ENCODE results near the gene UTP25.
"Not testable (repeated sequence)": the region's sequence is repeated elsewhere in the genome, so short reads cannot be mapped to it uniquely, and the experiment has no call there.

The UTP25 gene

DNA sequence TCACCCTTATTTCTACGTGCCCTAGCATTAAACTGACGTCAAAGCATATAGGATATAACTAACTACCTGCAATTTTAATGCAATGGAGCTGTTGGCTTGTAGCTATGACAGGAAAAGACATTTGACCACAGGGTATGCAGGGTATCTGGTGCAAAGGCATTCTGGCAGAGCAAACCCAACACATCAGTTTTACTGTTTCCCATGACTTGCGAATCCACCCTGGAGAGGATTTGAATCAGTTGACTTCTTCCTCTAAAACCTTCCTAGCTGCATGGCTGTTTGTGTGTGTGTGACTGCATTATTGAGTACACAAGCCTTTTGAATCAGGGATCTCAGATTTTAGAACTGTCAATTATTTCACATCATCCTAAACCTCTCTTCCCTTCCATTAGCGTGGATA lies 68.6 kb downstream of the UTP25 start:
- Histone ChIP-seq H2BK120ac (ENCODE audit: low read depth, low read length) (no peak overlapping the region), H3K79me1 (replicated peaks; ENCODE audit: low read length, poor library complexity, severe bottlenecking) (no peaks in the 10 kb centered on the region), H2BK12ac (ENCODE audit: low read length in 2 of 2) (no peak overlapping the region), H2BK15ac (ENCODE audit: low read depth, poor library complexity, severe bottlenecking) (no peak overlapping the region), H3K36me3 (ENCODE audit: control insufficient read depth in 1 of 2, insufficient read depth in 2 of 2, low read depth in 1 of 2, low read length in 2 of 2) (no peaks in the 10 kb centered on the region), H3K27me3 (ENCODE audit: control insufficient read depth in 1 of 2, insufficient read depth in 1 of 2, low read length in 2 of 2) (no peaks in the 10 kb centered on the region), H3K27ac (ENCODE audit: low read length, poor library complexity, severe bottlenecking) (peak overlapping the region; percentile 72), H4K8ac (ENCODE audit: low read length) (no peak overlapping the region), H3K4me1 (ENCODE audit: control insufficient read depth, insufficient read depth, low read depth, low read length) (peaks cover 11% of the 10 kb centered on the region), H3K4me2 (ENCODE audit: low read length, poor library complexity, severe bottlenecking) (no peak overlapping the region), H4K91ac (ENCODE audit: low read length) (no peak overlapping the region), H3K9me3 (ENCODE audit: control insufficient read depth, low read length) (no peaks in the 10 kb centered on the region), H3K23ac (ENCODE audit: low read length in 2 of 2) (no peak overlapping the region), H3K18ac (ENCODE audit: low read depth in 1 of 2, low read length in 2 of 2) (no peak overlapping the region), H3K4ac (ENCODE audit: low read depth in 1 of 2, low read length in 2 of 2) (no peak overlapping the region), H3K9ac (ENCODE audit: low read length) (no peak overlapping the region), H3K14ac (ENCODE audit: low read length in 2 of 2) (no peak overlapping the region), H2AFZ (ENCODE audit: low read depth, low read length) (no peak overlapping the region), H2BK5ac (ENCODE audit: low read depth, low read length, poor library complexity, severe bottlenecking) (no peak overlapping the region), H3K4me3 (ENCODE audit: insufficient read depth in 1 of 2, low read depth in 1 of 2, low read length in 2 of 2) (no peak overlapping the region), H2AK5ac (ENCODE audit: low read length, severe bottlenecking) (no peak overlapping the region)
- peak; percentile 0 for DNase-seq
- WGBS = 80% methylated on average over 1 of the region's 4 CpGs

DNA sequence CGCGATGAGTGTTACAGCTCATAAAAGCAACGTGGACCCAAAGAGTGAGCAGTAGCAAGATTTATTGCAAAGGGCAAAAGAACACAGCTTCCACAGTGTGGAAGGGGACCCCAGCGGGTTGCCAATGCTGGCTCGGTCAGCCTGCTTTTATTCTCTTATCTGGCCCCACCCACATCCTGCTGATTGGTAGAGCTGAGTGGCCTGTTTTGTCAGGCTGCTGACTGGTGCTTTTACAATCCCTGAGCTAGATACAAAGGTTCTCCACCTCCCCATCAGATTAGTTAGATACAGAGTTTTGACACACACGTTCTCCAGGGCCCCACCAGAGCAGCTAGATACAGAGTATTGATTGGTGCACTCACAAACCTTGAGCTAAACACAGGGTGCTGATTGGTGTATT lies 70.5 kb downstream of the UTP25 start:
- H2BK15ac ChIP-seq (ENCODE audit: low read depth, poor library complexity, severe bottlenecking); H3K4me2 ChIP-seq (ENCODE audit: low read length, poor library complexity, severe bottlenecking); H3K4me3 ChIP-seq (ENCODE audit: insufficient read depth in 1 of 2, low read depth in 1 of 2, low read length in 2 of 2); H3K27me3 ChIP-seq (ENCODE audit: control insufficient read depth in 1 of 2, insufficient read depth in 1 of 2, low read length in 2 of 2); H3K23ac ChIP-seq (ENCODE audit: low read length in 2 of 2); H2AK5ac ChIP-seq (ENCODE audit: low read length, severe bottlenecking); H2BK120ac ChIP-seq (ENCODE audit: low read depth, low read length); H3K9me3 ChIP-seq (ENCODE audit: control insufficient read depth, low read length); H2BK5ac ChIP-seq (ENCODE audit: low read depth, low read length, poor library complexity, severe bottlenecking); H3K9ac ChIP-seq (ENCODE audit: low read length); H3K14ac ChIP-seq (ENCODE audit: low read length in 2 of 2); DNase-seq; H3K4ac ChIP-seq (ENCODE audit: low read depth in 1 of 2, low read length in 2 of 2); H4K8ac ChIP-seq (ENCODE audit: low read length); H3K79me1 ChIP-seq (replicated peaks; ENCODE audit: low read length, poor library complexity, severe bottlenecking); H3K36me3 ChIP-seq (ENCODE audit: control insufficient read depth in 1 of 2, insufficient read depth in 2 of 2, low read depth in 1 of 2, low read length in 2 of 2); H4K91ac ChIP-seq (ENCODE audit: low read length); H3K18ac ChIP-seq (ENCODE audit: low read depth in 1 of 2, low read length in 2 of 2); H2AFZ ChIP-seq (ENCODE audit: low read depth, low read length); H2BK12ac ChIP-seq (ENCODE audit: low read length in 2 of 2); H3K27ac ChIP-seq (ENCODE audit: low read length, poor library complexity, severe bottlenecking): not testable (repeated sequence)
- WGBS = 87% methylated on average over 6 of the region's 6 CpGs
- peaks cover 11% of the 10 kb centered on the region for H3K4me1 ChIP-seq (ENCODE audit: control insufficient read depth, insufficient read depth, low read depth, low read length)

DNA sequence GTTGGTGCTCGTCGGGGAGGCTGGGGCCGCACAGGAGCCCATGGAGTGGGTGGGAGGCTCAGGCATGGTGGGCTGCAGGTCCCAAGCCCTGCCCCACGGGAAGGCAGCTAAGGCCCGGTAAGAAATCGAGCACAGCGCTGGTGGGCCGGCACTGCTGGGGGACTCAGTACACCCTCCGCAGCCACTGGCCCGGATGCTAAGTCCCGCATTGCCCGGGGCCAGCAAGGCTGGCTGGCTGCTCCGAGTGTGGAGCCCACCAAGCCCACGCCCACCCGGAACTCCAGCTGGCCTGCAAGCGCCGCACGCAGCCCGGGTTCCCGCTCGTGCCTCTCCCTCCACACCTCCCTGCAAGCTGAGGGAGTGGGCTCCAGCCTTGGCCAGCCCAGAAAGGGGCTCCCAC lies 71.1 kb downstream of the UTP25 start:
- not testable (repeated sequence) for H3K9me3 ChIP-seq (ENCODE audit: control insufficient read depth, low read length); H3K27me3 ChIP-seq (ENCODE audit: control insufficient read depth in 1 of 2, insufficient read depth in 1 of 2, low read length in 2 of 2); H3K18ac ChIP-seq (ENCODE audit: low read depth in 1 of 2, low read length in 2 of 2); H4K8ac ChIP-seq (ENCODE audit: low read length); H2AFZ ChIP-seq (ENCODE audit: low read depth, low read length); H3K14ac ChIP-seq (ENCODE audit: low read length in 2 of 2); H3K4ac ChIP-seq (ENCODE audit: low read depth in 1 of 2, low read length in 2 of 2); H2BK12ac ChIP-seq (ENCODE audit: low read length in 2 of 2); H3K23ac ChIP-seq (ENCODE audit: low read length in 2 of 2); H4K91ac ChIP-seq (ENCODE audit: low read length); H2AK5ac ChIP-seq (ENCODE audit: low read length, severe bottlenecking); H2BK120ac ChIP-seq (ENCODE audit: low read depth, low read length); DNase-seq; H3K79me1 ChIP-seq (replicated peaks; ENCODE audit: low read length, poor library complexity, severe bottlenecking); H2BK15ac ChIP-seq (ENCODE audit: low read depth, poor library complexity, severe bottlenecking); H3K27ac ChIP-seq (ENCODE audit: low read length, poor library complexity, severe bottlenecking); H3K4me2 ChIP-seq (ENCODE audit: low read length, poor library complexity, severe bottlenecking); H3K9ac ChIP-seq (ENCODE audit: low read length); H2BK5ac ChIP-seq (ENCODE audit: low read depth, low read length, poor library complexity, severe bottlenecking); H3K36me3 ChIP-seq (ENCODE audit: control insufficient read depth in 1 of 2, insufficient read depth in 2 of 2, low read depth in 1 of 2, low read length in 2 of 2); H3K4me3 ChIP-seq (ENCODE audit: insufficient read depth in 1 of 2, low read depth in 1 of 2, low read length in 2 of 2)
- 93% methylated on average over 20 of the region's 21 CpGs for WGBS
- H3K4me1 ChIP-seq (ENCODE audit: control insufficient read depth, insufficient read depth, low read depth, low read length) = peaks cover 11% of the 10 kb centered on the region

DNA sequence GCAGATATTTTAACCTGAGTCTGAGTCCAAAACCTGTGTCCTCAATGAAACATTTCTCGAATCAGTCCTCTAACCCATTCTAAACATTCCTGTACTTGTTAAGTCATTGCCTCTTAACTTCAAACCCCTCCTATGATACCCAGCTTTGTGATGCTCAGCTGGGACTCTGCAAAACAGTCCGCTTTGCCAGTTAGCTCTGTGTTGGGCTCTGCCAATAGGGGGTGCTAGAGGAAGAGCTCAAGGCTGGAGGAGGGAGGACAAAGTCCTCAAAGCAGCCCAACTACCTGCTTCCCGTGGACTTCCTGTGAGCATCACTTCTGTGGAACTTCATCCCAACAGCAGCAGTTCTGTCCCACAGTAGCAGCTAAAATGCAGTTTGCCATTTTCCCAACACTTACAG lies 72.2 kb downstream of the UTP25 start:
- Histone ChIP-seq H3K36me3 (ENCODE audit: control insufficient read depth in 1 of 2, insufficient read depth in 2 of 2, low read depth in 1 of 2, low read length in 2 of 2) (no peaks in the 10 kb centered on the region), H3K79me1 (replicated peaks; ENCODE audit: low read length, poor library complexity, severe bottlenecking) (no peaks in the 10 kb centered on the region), H3K27ac (ENCODE audit: low read length, poor library complexity, severe bottlenecking) (no peak overlapping the region), H2BK120ac (ENCODE audit: low read depth, low read length) (no peak overlapping the region), H3K9ac (ENCODE audit: low read length) (no peak overlapping the region), H2BK5ac (ENCODE audit: low read depth, low read length, poor library complexity, severe bottlenecking) (no peak overlapping the region), H2AFZ (ENCODE audit: low read depth, low read length) (no peak overlapping the region), H3K4me2 (ENCODE audit: low read length, poor library complexity, severe bottlenecking) (no peak overlapping the region), H3K4me3 (ENCODE audit: insufficient read depth in 1 of 2, low read depth in 1 of 2, low read length in 2 of 2) (no peak overlapping the region), H4K91ac (ENCODE audit: low read length) (no peak overlapping the region), H3K4me1 (ENCODE audit: control insufficient read depth, insufficient read depth, low read depth, low read length) (peaks cover 11% of the 10 kb centered on the region), H2AK5ac (ENCODE audit: low read length, severe bottlenecking) (peak overlapping the region; percentile 46), H2BK12ac (ENCODE audit: low read length in 2 of 2) (no peak overlapping the region), H3K14ac (ENCODE audit: low read length in 2 of 2) (no peak overlapping the region), H3K4ac (ENCODE audit: low read depth in 1 of 2, low read length in 2 of 2) (no peak overlapping the region), H3K18ac (ENCODE audit: low read depth in 1 of 2, low read length in 2 of 2) (no peak overlapping the region), H3K9me3 (ENCODE audit: control insufficient read depth, low read length) (no peaks in the 10 kb centered on the region), H4K8ac (ENCODE audit: low read length) (no peak overlapping the region), H2BK15ac (ENCODE audit: low read depth, poor library complexity, severe bottlenecking) (no peak overlapping the region), H3K23ac (ENCODE audit: low read length in 2 of 2) (no peak overlapping the region), H3K27me3 (ENCODE audit: control insufficient read depth in 1 of 2, insufficient read depth in 1 of 2, low read length in 2 of 2) (no peaks in the 10 kb centered on the region)
- DNase-seq = no peak
- 57% methylated on average over 3 of the region's 3 CpGs for WGBS
